ENCODE data around the gene SIGLEC8. TPM values are rescaled to one million over a fixed set of nuclear protein-coding genes. Genes with fewer than 3 reads are reported as not detected.
A peak's percentile ranks its signal among the peaks of the same experiment; 100 is the strongest.

SIGLEC8 gene
- total RNA-seq, 2 experiments from 2014 or later, result not detected

GRCh38 chr19:51505904-51506303 lies 47.6 kb upstream of the SIGLEC8 start:
- Mint-ChIP-seq H3K4me1 (ENCODE audit: low read depth) (peaks cover 6% of the 10 kb centered on the region), H3K27ac (no peak overlapping the region), H3K4me3 (no peak overlapping the region), H3K36me3 (ENCODE audit: low read depth) (no peaks in the 10 kb centered on the region), H3K9me3 (no peaks in the 10 kb centered on the region), H3K27me3 (peaks cover 15% of the 10 kb centered on the region)
- Histone ChIP-seq H3K9me3 (ENCODE audit: control insufficient read depth in 1 of 2, insufficient read depth in 1 of 2, low read length in 2 of 2) (peaks cover 0 to 12% of the 10 kb centered on the region in 2 experiments), H3K36me3 (ENCODE audit: insufficient read depth, low read length) (no peaks in the 10 kb centered on the region), H3K4me3 (ENCODE audit: low read length) (no peak overlapping the region), H3K27ac (ENCODE audit: low read depth in 1 of 2, low read length in 2 of 2) (no peak overlapping the region), H3K27me3 (ENCODE audit: control insufficient read depth in 1 of 2, insufficient read depth in 2 of 2, low read length in 2 of 2) (peaks cover 0 to 4% of the 10 kb centered on the region in 2 experiments), H3K4me1 (ENCODE audit: insufficient read depth, low read length) (peaks cover 10% of the 10 kb centered on the region)
- no peak for DNase-seq
- ATAC-seq (ENCODE audit: poor library complexity), result no peak
- TF ChIP-seq CTCF (IDR thresholded peaks at IDR 0.05), result no peak
- intact Hi-C loops (cut with DNase I, micrococcal nuclease), result no loop called here
- CTCF ChIA-PET, result no interaction called here
- POLR2A ChIA-PET, result interaction anchor here (0.6 kb wide), 1 partner anchor 24 kb away, joined by 3 read pairs; no protein-coding TSS in a partner anchor

GRCh38 chr19:51503896-51504295 lies 45.6 kb upstream of the SIGLEC8 start:
- peaks cover 6% of the 10 kb centered on the region for H3K4me1 Mint-ChIP-seq (ENCODE audit: low read depth)
- Histone ChIP-seq H3K4me1 (ENCODE audit: insufficient read depth, low read length) (peaks cover 10% of the 10 kb centered on the region), H3K27me3 (ENCODE audit: control insufficient read depth in 1 of 2, insufficient read depth in 2 of 2, low read length in 2 of 2) (peaks cover 0 to 4% of the 10 kb centered on the region in 2 experiments), H3K36me3 (ENCODE audit: insufficient read depth, low read length) (no peaks in the 10 kb centered on the region), H3K4me3 (ENCODE audit: low read length) (no peak overlapping the region), H3K27ac (ENCODE audit: low read depth in 1 of 2, low read length in 2 of 2) (no peak overlapping the region), H3K9me3 (ENCODE audit: control insufficient read depth in 1 of 2, insufficient read depth in 1 of 2, low read length in 2 of 2) (peaks cover 0 to 9% of the 10 kb centered on the region in 2 experiments)
- ATAC-seq (ENCODE audit: poor library complexity), result no peak
- no peak for TF ChIP-seq CTCF (IDR thresholded peaks at IDR 0.05)
- intact Hi-C loops (cut with DNase I, micrococcal nuclease), result no loop called here
- no peak for DNase-seq
- CTCF ChIA-PET, result no interaction called here
- H3K27me3 Mint-ChIP-seq, result no peaks in the 10 kb centered on the region
- H3K4me3 Mint-ChIP-seq, result no peak overlapping the region
- POLR2A ChIA-PET, result no interaction called here
- no peaks in the 10 kb centered on the region for H3K9me3 Mint-ChIP-seq
- no peaks in the 10 kb centered on the region for H3K36me3 Mint-ChIP-seq (ENCODE audit: low read depth)
- H3K27ac Mint-ChIP-seq, result no peak overlapping the region

GRCh38 chr19:51503286-51503817 lies 45.1 kb upstream of the SIGLEC8 start:
- no peak overlapping the region for H3K4me3 ChIP-seq (ENCODE audit: low read length)
- peaks cover 0 to 3% of the 10 kb centered on the region in 2 experiments for H3K27me3 ChIP-seq (ENCODE audit: control insufficient read depth in 1 of 2, insufficient read depth in 2 of 2, low read length in 2 of 2)
- H3K36me3 Mint-ChIP-seq (ENCODE audit: low read depth), result no peaks in the 10 kb centered on the region
- peaks cover 0 to 6% of the 10 kb centered on the region in 2 experiments for H3K9me3 ChIP-seq (ENCODE audit: control insufficient read depth in 1 of 2, insufficient read depth in 1 of 2, low read length in 2 of 2)
- no peak for TF ChIP-seq CTCF (IDR thresholded peaks at IDR 0.05)
- DNase-seq (peak in 2 of 14 experiments; percentile 29 to 31), ATAC-seq (ENCODE audit: poor library complexity) (no peak)
- intact Hi-C loops (cut with DNase I, micrococcal nuclease), result no loop called here
- no peak overlapping the region for H3K27ac ChIP-seq (ENCODE audit: low read depth in 1 of 2, low read length in 2 of 2)
- ChIA-PET POLR2A (no interaction called here), CTCF (no interaction called here)
- H3K27me3 Mint-ChIP-seq, result peaks cover 4% of the 10 kb centered on the region
- H3K4me1 ChIP-seq (ENCODE audit: insufficient read depth, low read length), result peaks cover 10% of the 10 kb centered on the region
- peaks cover 6% of the 10 kb centered on the region for H3K4me1 Mint-ChIP-seq (ENCODE audit: low read depth)
- no peaks in the 10 kb centered on the region for H3K9me3 Mint-ChIP-seq
- H3K27ac Mint-ChIP-seq, result no peak overlapping the region
- no peaks in the 10 kb centered on the region for H3K36me3 ChIP-seq (ENCODE audit: insufficient read depth, low read length)
- H3K4me3 Mint-ChIP-seq, result no peak overlapping the region
